Measurements from ENCODE around the gene TSPAN1.

Gene TSPAN1

DNA sequence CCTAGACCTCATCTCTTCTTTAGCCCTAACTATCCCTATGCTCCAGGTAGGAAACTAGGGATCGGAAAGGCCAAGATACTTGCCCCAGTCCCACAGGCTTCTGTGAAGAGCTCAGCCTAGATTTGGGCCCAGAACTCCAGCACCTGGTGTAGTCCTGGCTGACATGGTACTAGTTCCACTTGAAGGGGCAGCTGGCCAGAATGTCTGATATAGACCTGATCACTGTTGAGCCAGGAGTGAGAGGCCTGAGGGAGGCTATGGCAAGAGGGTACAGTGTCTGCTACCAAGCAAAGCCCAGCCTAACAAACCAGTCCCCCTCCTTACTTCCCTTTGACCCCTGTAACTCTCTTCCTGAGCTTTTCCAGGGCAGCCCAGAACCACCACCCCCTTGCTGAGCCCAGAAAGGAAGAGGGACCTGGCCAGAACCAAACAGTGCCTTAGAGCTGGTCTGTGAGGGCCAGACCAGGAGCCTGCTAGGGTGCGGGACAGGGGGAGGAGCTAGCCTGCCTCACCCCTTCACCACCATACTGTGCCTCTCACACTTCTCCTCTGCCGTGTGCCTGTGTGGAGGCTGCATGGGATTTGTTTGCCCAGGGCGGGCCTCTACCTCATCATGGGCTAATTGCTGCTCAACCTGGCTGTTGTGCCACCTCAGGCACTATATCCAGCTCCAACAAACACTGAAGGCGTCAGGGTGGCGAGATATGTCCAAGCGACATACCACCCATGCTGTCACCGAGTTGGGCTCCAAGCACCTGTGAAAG lies 12.4 kb downstream of the TSPAN1 start:
- no peak for DNase-seq (ENCODE audit: low spot score)

DNA sequence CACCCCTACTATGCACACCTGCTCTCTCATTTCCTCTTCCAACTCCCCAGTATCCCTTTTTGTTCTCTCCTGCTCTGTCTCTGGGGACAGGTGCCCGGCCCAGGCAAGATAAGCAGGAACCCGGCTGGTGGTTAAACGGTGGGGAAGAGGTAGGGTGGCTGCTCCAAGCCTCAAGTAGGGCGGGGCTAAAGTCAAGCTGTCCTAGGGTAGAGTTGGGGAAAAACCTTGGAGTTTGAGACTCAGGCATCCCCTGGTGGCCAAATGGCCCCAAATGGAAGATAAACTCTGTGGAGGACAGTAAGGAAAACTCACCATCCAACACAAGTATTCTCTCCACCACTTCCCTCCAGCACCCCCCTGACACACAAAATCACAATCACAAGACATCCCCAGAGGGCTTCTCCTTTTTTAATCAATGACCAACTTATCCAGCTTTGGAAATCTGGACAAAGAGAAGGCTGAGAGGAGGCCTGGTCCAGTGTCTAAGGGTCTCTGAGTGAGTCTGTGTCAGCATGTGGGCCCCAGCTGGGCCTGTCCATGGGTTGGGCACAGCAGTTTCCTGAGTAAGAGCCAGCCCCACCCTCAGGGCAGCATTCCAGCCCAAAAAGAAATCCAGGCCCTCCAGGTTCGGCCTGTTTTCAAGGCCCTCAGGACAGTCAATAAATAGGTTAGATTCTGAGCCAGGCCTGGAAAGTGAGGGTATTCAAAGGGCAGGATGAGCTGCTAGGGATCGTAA lies 13.6 kb downstream of the TSPAN1 start:
- DNase-seq (ENCODE audit: low spot score): no peak

DNA sequence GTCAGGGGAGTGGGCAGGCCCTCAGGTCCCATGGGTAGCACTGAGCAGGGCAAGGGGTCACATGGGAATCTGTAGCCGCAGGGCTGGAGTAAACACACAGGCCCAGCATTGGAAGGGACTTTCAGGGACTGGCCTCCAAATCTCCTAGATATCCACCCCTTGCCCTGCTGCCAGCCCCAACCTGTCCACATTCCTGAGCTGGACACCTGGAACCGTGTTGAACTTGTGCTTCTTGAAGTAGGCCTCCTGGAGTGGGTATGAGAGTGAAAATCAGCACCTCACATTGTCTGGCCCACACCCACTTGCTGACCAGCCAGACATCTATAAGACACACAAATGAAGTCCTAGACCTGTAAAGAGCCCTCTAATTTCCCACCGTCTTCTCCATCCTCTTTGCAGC lies 15.7 kb downstream of the TSPAN1 start:
- no peak for DNase-seq (ENCODE audit: low spot score)

DNA sequence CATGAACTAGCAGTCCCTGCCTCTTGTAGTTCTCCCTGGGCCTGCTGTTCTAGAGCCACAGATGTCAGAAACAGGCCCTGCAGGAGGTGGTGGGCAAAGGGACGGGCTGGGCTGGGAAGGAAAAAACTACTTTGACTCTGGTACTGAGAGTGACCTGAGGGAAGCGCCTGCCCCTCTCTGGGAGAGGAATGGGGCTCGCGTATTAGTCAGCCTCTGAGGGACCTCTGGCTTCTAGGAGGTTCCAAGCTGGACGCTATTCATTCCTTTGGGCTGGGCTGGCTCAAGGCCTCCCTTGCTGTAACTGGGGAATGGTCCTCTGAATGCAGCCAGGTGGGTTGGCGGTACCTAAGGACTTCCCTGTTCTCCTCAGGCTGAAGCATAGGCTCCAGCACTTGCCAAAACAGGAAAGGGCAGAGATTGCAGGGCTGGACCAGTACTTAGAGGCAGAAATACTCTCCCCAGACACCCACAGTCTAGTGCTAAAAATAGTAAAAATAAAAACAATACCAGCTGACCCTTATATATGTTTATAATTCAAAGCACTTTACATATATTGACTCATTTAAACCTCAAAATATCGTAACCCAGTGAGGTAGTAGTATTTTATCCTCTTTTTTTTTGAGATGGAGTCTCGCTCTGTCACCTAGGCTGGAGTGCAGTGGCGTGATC lies 16.3 kb downstream of the TSPAN1 start:
- no peak for DNase-seq (ENCODE audit: low spot score)

DNA sequence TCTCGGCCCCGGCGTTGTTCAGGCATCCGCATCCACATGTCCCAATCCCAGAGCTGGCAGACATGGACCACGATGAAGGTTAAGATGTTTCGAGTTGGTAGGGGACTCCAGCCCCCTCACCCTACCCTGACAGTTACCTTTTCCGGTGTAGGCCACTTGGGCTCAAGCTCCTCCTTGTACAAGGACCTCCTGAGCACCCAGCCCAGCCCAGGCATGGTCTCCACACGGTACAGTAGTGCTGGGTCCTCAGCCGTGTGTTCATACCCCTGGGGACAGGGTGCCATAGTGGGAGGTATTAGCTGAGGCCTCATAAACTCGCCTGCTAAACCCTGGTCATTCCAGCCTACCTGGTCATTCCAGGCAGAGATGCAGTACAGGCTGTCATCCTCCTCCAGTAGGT lies 17.3 kb downstream of the TSPAN1 start:
- DNase-seq (ENCODE audit: low spot score): no peak

DNA sequence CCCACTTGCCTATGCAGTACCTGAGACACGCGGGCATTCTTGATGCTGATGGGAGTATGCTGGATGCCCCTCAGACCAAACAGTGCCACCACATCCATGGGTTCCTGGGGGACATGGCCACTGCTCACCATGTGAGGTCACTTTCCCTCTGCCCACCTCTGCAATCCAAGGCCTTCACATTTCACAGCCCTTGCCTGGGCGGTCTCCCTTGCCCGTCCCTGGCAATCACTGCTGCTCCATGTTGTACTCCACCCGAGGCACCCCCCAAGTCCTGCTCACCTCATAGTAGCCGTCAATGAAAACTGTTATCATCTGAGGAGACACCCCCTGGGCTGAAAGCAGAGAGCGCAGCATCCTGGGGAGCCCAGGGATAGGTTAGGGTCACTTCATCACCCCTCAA lies 18.4 kb downstream of the TSPAN1 start:
- DNase-seq (ENCODE audit: low spot score): no peak

DNA sequence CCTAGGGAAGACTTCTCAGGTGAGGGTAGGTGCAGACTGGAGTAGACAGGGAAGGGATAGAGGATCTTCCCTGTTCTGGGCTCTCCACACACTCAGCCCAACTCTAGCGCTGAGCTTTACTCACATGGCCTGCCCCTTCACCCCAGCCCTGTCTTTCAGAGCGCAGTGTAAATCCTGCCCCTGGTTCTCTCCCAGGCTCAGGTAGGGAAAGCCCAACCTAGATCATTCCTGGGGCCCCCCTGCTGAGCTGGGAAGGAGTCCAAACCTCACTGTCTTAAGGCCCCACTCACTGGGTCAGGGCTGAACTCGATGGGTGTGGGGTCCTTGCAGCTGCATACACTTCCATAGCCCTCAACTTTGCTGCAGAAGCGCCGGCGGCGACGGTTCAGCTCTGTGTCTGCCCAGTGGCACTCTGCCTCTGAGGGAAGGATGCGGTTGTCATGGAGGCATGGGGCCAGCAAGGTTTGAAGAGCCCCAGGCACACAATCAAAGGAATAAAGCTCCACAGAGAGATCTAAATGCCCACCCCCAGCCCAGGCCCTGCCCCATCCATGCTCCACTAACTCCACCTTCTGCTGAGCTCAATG lies 19.2 kb downstream of the TSPAN1 start:
- DNase-seq (ENCODE audit: low spot score): no peak

DNA sequence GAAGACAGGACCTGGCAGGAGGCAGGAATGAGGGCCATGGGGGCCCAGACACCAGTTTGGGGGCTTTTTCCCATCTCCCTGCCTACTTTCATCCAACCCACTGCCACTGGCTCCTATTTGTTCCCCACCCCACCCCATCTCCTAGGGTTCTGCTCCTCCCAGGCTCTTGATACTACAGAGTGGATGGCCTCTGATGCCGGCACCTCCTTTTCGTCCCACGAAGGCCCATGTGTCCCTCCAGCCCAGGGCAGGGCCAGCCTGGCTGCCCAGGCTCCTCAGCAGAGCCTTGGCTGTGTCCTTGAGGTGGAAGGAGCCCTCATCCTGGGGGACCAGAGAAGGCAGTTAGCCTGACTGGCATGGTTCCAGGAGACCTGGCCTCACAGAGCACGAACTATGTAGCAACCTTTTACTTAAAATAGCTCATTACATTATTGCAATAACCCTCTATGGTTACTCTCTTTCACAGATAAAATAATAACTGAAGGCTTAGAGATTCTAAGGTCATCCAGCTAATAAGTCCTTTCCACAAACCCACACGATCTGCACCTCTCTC lies 19.8 kb downstream of the TSPAN1 start:
- DNase-seq (ENCODE audit: low spot score): no peak

DNA sequence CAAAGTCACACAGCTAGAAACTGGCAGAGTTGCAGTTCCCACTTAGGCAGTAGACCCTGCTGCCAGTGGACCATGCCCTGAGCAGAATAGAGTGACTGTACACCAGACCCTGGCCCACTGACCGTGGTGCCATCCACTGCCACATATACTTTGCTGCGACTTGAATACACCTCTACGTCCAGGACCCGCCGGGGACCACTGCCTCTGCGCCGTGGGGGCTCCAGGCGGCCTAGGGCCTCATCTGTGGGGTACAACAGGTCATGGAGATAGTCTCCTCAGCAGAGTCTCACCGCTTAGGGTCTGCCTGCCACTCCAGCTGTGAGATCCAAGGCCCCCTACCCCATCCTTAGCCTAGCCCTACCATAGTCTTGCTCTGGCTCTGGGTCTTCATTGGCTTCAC lies 21.7 kb downstream of the TSPAN1 start:
- no peak for DNase-seq (ENCODE audit: low spot score)

DNA sequence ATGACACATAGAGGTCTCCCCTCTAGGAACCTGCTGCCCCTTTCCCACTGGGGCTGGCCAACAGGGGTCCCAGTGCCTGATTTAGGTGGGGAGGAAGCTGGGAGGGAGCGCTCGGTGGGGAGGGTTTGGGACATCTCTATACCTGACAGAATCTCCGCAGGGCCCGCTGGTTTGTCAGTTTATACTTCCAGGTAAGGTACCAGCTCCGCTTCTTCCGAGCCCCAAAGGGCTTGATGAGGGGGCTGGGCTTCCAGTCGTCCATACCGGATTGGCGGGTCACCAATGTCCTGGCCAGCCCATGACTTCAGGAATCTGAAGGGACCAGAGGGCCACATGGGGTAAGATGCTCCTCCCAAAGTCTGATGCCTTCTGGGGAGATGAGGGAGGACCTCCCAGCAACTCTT lies 22.7 kb downstream of the TSPAN1 start:
- no peak for DNase-seq (ENCODE audit: low spot score)

DNA sequence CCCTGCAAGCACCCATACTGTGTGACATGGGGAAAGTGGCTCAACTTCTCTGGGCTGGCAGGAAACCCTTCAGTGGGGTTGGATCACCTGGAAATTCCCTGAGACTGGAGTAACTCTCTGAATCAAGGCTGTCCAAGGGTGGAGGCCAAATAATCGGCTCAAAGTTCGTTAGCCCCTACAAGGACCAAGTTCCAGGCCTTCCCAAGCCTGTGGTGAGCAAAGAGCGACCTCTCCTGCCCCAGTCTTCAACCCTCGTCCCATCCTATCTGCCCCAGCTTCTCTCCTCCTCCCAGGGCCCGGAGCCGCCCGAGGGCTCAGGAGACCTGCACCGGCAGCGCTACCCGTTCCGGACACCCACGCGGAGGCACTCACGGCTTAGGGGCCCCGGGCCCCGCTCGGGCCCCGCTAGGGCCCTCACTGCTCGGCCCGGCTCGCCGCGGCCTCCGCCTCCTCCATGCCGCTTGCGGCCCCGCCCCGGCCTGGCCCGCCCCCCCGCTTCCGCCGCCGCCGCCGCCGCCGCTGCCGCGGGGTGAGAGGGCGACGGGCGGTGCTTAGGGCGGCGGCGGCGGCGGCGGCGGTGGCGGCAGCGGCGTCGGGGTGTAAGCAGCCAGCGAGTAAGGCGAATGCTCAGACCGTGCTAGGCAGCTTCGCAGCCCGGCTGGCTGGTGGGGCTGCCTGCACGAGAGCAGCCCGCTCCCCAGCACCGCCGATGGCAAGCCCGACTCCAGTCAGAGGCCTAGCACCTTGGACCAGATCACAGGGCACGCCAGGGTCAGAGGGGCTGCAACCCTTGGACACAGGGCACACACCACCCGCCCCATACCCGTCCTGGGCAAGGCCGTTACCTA lies 23.3 kb downstream of the TSPAN1 start, which contains the start of gene POMGNT1:
POMGNT1 (minus strand) TSS at position 471 of the 848 bp plus-strand sequence. CDS start 613 bp downstream, outside the sequence.
- DNase-seq (ENCODE audit: low spot score): peak; percentile 63

DNA sequence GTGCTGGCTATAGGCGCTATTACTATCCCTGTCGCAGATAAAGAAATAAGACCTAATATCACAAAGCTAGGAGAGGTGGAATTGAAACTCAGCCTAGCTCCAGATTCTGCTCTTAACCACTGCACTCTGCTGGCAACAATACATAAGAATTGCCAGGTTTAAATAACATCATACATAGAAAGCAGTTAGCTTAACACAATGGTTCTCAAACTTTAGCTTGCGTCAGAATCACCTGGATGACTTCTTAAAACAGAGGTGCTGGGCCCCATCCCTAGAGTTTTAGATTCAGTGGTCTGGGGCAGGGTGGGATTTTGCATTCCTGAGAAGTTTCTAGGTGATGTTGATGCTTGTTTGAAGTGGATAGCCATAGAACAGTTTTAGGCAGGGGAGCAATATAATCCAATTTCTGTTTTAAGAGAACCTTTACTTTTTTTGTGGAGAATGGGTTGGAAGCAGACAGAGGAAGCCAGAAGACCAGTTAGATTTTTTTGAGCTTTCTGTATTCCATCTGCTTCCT lies 24.4 kb downstream of the TSPAN1 start:
- no peak for DNase-seq (ENCODE audit: low spot score)

DNA sequence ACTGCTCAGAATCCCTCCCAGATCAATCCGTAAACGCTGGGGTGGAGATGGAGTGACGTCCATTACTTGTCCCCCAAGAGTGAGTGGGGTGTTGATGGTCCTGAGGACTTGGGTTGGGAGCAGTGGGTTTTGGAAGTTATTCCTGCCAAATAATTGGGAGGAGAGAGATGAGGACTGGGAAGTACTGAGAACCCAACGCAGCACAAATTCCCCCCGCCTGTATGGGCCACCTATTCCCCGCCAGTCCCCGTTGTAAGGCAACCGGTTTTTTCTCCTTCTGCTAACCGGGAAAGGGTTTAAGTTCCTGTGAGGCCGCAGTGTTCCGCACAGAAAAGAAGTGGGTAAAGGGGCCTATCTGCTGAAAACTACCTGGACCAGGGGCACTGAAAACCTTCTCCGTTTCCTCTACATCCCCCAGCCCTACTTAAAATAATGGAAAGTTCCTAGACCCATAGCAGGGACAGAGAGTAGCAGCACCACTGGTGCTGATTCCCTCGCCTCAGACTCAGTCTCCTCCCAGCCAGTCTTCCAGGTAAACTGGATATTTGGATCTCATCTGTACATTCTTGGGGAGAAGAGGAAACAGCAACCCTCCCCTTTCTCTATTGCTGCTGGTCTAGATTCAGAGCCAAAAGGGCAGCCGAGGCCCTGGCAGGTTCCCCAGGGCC lies 29.0 kb downstream of the TSPAN1 start:
- peak; percentile 56 for DNase-seq (ENCODE audit: low spot score)

DNA sequence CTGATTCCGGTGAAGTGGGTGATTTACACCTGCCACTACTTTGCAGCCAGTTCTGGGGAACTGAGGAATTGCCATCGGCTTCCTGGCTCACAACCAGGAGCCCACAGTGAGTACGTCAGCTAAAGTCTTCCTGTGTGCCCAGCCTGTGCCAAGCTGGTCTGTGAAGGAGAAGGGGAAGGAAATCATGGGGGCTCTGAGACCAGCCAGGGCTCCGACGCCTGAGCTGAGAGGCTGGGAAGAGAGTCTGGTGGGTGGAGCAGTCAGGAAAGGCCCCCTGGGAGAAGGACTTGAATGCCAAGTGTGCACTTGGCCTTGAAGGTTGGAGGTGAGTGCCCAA lies 29.5 kb downstream of the TSPAN1 start:
- peak; percentile 63 for DNase-seq (ENCODE audit: low spot score)

DNA sequence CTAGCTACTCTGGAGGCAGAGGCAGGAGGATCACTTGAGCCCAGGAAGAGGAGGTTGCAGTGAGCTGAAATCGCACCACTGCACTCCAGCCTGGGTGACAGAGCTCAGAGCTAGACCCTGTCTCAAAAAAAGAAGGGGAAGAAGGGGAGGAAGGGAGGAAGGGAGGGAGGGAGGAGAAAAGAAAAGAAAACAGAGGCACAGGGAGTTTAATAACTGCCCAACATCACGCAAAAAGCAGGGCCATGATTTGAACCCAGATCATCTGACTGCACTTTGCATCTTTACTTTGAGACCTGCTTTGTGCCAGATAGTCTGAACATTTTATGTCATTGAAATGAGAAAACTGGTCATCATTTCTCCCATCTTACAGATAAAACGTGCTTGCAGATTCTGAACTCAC lies 30.3 kb downstream of the TSPAN1 start:
- DNase-seq (ENCODE audit: low spot score): no peak

DNA sequence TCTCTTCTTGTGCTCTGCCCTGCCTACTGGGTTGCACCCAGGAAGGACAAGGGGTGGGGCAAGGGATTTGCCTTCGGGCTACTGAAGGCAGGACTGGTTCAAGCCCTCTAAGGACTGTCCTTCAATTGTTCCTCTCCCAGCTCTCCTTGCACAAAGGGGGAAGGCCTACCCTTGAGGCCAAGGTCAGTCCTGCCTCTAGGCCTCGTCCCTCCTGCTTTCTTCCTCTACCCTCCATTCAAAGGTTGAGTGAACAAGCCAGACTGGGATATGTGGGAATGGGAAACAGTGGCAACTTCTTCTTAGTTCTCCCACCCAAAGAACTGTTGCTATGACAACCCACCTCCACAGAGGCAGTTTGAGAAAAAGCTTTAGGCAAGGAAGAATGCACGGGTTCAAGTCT lies 30.9 kb downstream of the TSPAN1 start:
- no peak for DNase-seq (ENCODE audit: low spot score)

DNA sequence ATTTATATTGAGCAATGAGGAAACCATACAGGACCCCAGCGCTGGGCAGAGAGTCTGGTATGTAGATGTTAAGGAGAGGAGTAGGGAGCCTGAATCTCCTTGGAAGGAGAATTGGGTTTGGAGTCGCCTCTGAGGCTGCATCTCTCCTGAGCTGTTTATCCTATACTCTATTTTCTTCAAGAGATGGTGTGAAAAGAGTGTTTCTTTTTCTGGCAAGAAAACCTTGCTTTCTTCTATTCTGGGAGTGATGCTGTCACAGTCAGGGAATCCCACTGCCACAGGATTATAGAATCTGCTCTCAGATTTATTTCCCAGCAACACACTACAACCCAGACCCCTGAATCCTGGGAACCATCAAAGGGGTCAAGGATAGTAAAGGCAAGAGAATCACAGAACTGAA lies 31.5 kb downstream of the TSPAN1 start:
- DNase-seq (ENCODE audit: low spot score): no peak

DNA sequence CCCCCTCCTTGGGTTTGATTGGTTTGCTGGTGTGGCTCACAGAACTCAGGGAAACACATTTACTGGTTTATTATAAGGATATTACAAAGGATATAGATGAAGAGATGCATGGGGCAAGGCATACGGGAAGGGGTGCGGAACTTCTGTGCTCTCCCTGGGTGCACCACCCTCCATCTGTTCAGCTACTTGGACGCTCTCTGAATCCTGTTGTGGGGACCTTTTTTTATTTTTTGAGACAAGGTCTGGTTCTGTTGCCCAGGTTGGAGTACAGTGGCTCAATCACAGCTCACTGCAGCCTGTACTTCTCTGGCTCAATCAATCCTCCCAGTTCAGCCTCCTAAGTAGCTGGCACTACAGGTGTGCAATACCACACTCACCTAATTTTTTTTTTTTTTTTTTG lies 35.7 kb downstream of the TSPAN1 start:
- peak; percentile 65 for DNase-seq (ENCODE audit: low spot score)

DNA sequence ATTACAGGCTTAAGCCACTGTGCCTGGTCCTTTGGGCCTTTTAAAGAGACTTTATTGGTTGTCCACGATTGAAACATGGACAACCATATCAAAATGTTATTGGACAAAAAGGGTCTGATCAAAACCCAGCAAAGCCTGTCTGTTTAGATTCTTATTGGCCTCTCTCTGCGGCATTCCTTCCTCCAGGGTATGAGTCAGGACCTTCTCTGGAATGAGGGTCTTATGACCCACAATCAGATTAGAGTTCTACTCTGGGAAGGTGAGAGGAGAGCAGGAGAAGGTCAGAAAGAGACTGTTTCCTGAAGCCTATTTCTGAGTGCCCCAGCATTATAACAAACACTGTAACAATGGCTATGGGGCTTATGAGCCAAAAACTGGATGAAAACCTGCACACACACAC lies 36.2 kb downstream of the TSPAN1 start:
- no peak for DNase-seq (ENCODE audit: low spot score)

DNA sequence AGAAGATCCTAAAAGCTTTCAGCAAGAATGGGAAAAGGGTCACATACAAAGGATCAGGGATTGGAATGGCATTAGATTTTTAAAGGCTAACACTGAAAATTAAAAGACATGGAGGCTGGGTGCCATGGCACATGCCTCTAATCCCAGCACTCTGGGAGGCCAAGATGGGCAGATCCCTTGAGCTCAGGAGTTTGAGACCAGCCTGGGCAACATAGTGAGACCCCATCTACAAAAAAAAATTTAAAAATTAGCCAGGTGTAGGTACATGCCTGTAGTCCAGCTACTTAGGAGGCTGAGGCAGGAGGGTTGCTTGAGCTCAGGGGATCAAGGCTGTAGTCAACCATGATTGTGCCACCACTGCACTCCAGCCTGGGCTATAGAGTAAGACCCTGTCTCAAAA lies 40.6 kb downstream of the TSPAN1 start:
- DNase-seq (ENCODE audit: low spot score): no peak

DNA sequence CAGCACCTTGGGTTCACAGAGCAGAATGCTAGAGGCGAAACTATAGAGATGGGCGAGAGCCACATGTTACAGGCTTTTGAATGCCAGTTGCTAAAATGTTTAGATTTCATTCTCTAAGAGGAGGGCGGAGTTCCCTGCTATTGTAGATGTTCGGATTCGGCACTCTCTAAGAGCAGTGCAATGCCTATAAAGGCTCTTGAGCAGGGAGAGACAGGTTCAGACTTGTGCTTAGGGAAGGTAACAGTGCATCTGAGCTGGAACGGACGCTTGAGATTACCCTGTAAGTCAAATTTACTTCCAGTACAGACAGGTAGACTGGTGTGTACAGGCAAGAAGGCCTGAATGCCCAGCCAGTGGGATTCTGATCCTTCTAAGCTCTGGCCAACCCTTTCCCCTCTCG lies 43.6 kb downstream of the TSPAN1 start:
- no peak for DNase-seq (ENCODE audit: low spot score)
